GM18907 (cell line): ENCODE measurements around the gene PGLYRP2.

ENCODE experiments used
- ATAC-seq: cut with Tn5 transposase; IDR thresholded peaks from one replicate; pipeline ENCODE4 v1.9.1; 2021; ENCODE audit warnings: mild to moderate bottlenecking, moderate library complexity; ENCODE audit not compliant: unreplicated experiment

PGLYRP2 gene

DNA sequence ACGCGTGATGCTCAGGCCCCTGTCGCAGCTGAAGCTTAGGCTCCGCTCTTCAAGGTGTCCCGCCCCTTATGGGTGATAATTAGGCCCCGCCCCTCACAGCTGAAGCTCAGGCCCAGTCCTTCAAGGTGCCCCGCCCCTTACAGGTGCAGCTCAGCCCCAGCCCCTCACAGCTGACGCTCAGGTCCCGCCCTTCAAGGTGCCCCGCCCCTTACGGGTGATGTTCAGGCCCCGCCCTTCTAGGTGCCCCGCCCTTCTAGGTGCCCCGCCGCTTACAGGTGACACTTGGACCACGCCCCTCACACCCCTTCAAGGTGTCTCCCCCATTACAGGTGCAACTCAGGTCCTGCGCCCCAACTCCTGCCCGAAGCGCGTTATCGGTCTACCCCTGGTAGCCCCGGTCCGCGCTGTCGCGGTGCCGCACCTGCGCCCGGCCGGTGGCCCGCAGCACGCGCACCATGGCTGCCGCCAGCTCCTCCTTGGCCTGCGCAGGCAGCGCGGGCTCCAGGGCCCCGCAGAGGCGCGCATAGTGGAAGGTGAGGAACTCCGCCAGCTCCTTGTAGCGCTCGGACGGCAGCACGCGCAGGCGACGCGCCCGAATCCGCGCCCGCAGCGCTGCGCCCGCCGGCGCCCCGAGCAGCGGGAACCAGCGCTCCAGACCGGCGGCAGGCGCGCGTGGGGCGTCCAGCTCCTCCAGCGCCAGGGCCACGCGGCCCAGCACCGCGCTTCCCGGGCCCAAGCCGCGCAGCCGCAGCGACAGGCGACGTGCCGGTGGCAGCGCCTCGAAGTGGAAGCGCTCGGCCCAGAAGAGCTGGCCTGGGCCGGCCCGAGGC lies 22.2 kb downstream of the PGLYRP2 start:
- no peak for ATAC-seq

DNA sequence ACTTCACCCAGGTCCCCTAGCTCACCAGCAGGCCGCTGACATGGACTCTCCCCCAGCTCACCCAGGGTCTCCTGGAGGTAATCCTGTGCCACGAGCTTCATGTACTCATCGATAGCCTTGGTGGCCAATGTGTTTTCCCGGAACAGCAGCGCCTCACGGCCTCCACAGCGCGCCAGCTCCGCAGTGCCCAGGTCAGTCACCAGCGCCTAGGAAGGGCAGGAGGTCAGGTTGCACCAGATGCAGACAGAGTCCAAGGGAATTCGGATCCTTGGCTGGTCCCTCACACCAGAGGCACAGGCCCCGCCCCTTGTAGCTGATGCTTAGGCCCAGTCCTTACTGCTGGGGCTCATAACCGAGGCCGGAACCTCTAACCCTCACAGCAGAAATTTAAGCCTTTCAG lies 22.9 kb downstream of the PGLYRP2 start:
- ATAC-seq: no peak

- ATAC-seq: no peak
Observed at GRCh38 chr19:15455996-15456395, 23.3 kb downstream of the PGLYRP2 start.

DNA sequence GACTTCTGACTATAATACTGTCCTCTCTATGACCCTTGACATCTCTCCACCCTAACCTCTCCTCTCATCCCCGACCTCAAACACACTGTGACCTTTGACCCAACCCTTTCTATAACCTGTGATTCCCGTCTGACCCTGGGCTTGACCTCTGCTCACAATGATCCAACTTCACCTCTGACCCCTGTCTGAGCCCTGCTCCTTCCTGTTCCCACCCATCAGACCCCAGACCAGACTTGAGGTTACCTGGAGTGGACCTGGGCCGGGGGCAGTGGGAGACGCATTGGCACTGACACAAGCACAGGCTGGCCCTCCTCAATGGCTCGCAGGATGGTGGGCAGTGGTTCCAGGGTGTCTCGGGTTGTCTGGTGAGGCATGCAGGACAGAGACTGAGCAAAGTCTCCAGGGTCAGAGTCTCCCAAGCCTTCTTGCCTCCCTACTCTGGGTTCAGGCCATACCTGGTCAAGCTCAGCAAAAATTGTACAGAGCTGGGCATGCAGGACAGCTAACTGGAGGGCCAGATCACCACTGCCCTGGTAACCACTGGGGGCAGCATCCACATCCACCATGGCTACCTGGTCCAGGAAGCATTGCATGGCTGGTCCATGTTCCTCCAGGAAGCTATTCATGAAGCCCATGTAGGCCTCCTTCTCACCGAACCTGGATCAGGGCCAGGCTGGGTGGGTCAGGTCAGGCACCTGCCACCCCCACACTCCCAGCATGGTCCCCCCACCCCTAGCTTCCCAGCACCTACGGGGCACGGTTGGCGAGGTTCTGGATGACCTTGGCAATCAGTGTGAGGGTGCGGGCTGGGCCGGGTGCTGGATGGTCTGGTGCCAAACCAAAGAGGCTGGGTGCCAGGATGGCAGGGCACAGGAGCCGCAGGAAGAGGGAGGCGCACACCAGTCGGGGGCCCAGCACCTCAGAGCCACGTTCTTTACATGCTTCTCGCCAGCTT lies 25.1 kb downstream of the PGLYRP2 start:
- no peak for ATAC-seq

GRCh38 chr19:15453091-15453578 lies 26.2 kb downstream of the PGLYRP2 start:
- no peak for ATAC-seq

GRCh38 chr19:15452111-15453047 lies 26.9 kb downstream of the PGLYRP2 start:
- no peak for ATAC-seq

- no peak for ATAC-seq
Observed at GRCh38 chr19:15450528-15450890, 28.8 kb downstream of the PGLYRP2 start.

GRCh38 chr19:15449620-15450527 lies 29.4 kb downstream of the PGLYRP2 start, which contains the start of gene WIZ:
TSS of gene WIZ (minus strand) at chr19:15449956. CDS start at chr19:15448307, 1,649 bp downstream.
- ATAC-seq: no peak

DNA sequence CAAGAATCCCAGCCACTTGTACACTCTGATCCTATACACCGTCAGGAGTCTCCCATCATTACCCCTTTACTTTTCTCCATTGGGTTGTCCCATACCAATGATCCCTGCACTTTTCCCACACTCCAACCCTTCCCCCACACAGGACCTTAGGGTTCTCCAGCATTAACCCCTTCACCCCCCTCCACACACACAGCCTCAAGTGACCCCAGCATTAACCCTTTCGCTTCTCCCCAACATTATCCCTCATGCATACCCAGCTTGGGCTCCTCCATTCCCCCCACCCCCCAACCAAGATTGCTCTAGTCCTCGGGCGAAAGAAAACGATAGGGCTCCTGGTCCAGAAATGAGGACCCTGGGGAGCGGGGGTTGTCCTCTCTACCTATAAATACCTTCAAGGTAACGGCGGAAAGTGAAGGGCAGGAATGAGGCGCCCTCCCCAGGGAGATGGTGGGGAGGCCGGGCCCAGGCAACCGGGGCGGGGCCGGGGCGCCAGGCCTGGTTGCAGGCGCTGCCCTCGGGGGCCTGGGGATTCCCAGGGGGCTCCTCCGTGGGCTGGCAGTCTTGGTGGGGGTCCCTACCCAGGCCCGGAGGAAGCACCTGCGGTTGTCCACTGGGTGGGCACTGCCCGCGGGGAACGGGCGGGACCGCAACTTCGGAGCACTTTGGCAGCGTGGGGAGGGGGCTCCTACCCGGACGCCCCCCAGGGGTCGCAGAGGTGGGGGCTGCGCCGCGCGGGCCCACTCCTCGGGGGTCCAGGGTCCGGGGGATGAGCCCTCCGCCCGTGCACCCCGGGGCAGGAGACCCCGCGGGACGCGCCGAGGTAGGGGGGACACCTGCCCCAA lies 30.3 kb downstream of the PGLYRP2 start:
- ATAC-seq: no peak

DNA sequence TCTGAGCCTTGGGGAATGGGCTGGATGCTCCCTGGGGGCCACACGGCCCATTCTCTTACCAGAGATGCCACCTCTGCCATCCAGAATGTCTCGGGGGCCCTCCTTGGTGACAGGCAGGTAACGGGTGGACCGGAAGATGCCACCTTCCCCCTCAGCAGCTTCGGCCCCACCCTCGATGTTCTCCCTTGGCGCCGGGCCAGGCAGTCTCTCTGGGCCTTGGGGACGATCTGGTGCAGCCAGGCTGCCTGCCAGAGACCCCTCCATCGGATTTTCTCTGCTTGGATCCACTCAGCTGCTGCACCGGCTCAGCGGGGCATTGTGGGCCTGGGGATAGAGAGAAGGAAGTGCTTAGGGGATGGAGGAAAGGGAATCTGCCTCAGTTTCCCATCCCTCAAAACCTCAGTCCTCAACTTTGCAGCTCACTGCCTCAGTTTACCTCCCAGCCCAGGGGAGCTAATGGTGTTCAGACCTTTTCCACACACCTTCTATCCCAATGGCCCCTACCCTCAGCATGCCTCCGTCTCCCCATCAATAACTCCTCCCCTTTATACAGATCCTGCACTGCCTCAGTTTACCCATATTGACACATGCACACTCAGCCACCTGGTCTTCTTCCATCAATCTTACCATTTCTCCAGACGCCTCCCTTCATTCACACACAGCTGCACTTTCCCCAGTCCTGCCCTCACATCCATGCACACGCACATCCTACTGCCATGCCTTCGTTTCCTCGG lies 31.1 kb downstream of the PGLYRP2 start:
- no peak for ATAC-seq

DNA sequence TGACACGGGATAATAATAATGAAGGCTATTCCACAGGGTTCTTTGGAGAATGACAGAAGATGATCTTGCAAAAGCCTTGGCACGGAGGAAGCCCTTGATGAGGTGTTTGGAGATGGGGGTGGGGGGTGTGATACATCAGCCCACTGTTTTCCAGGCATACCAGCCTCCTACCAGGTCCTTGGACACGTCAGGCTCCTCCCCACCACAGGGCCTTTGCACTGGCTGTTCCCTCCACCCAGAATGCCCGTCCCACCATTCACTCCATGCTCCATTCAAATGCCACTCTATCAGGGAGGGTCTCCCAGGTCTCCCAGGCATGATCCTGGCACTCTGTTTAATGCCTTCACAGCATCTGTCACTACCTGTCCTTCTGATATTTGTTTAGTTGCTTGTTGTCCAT lies 32.2 kb downstream of the PGLYRP2 start:
- no peak for ATAC-seq

- ATAC-seq: no peak
Observed at GRCh38 chr19:15445807-15446376, 33.4 kb downstream of the PGLYRP2 start.

DNA sequence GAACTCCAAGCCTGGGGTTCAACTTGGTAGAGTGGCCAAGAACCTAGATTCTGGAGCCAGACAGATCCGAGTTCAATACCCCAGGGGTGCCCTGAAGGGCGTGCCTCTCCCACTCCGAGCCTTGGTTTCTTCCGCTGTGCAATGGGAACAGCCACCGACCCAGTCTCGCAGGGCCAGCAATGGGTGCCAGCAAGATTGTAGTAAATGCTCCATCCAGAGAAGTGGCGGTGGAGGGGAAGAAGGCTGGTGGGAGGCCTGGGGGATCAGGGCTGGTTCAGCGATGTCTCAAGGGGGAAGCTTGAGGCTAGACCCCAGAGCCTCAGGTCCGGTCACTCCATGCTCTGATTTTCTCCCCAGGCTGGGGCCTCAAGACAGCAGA lies 34.1 kb downstream of the PGLYRP2 start:
- ATAC-seq: no peak

DNA sequence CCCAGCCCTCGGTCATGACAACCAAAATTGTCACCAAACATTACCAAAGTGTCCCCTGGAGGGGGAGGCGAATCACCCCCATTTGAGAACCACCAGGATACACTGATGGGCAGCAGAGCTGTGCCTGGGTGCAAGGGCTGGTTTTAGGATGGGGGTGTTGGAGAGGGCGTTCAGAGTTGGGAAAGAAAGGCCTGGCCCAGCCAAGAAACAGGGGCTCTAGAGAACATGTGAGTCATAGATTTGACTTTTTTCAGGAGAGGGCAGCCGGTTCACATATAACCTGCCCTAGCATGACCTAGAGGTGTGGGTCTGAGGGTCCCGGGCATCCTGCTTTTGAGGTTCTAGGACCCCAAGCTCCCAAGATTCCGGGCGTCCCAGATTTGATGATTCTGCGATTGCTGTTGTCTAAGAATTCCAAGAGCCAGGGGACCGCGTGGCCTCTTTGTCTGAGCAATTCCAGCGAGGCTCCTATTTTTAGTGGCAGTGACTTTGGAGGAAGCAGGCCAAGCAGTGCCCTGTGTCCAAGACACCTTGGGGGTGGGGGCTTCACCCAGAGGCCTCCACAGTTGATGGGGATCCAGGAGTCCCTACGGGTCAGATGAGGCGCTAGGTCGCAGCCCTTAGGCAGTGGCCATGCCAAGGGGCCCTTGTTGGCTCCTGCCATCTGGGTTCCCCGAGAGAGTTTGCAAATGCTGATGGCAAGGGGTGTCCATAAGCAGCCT lies 34.6 kb downstream of the PGLYRP2 start:
- no peak for ATAC-seq

DNA sequence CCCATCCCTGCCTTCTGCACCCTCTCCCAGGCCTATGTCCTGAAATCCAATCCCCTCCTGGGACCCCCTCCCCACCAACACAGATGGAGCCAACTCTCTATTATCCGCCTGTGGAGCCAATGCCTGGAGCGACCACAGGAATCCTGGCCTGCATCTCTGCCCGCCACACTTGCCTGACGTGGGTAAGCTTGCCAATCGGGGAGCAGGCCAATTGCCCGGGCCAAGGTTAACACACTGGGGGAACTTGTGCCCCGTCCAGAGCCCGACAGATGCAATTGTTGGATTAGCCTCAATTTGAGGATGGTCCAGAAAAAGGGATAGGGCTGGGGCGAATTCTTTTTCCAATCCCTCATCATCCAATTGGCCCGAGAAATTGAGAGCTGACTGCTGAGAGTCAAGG lies 35.5 kb downstream of the PGLYRP2 start:
- ATAC-seq: no peak

- ATAC-seq: no peak
Observed at GRCh38 chr19:15443325-15443724, 36.0 kb downstream of the PGLYRP2 start.
